ENCODE measurements around the gene RNU6-1. TPM values are rescaled to one million over a fixed set of nuclear protein-coding genes. Genes with fewer than 3 reads are reported as not detected.

RNU6-1 gene
- total RNA-seq = not detected in 2 replicates

GRCh38 chr15:67839929-67840748 lies at the start of gene RNU6-1:
RNU6-1 (minus strand) TSS chr15:67840045.

DNA sequence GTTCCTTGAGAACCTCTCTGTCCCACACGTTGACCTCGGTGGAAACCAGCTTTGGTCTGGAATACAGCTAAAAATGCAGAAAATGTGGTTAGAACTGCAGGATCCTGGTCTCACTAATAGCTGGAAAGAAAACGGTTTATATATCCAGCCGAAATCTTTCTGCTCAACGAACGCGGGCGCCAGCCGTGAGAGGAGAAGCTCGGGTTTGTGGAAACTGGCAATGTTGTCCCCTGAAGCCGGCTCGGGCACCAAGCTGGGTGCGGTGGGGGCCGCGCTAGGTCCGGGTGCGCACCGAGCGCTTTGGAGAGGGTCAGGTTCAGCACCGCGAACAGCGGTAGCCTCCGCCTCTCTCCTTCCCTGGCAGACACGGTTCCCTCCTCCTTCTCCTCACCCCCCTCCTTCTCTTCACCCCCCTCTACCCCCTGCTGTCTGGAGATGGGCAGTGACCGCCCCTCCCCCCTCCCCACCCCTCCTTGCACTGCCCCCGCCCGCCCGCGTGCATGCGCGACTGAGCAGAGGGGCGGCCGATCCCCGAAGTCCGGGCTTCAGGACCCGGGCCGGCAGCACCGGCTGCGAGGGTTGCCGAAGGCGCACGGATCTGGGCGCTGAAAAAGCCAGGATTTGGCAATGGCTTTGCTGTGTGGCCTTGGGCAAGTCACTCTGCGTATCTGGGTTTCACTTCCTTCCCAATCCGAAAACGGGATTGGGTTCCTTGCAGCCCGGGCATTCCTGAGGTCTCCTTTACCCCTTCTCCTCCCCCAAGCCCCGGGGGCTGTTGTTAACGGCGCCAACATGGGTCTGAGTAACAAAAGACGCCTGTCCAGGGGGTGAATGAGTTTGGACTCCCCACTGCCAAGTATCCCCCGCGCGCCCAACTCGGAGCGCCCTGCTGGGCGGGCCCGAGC lies 14.6 kb downstream of the RNU6-1 start, which contains the start of gene SKOR1:
Gene SKOR1, plus strand, starts transcription at position 534 of the 905 bp plus-strand sequence. Its CDS starts 94 bp downstream, at position 628.

Other genes starting within 250 kb of the RNU6-1 start
- 0.09 and 0.11 TPM in 2 replicates for gene SKOR1, start 14.5 kb downstream of the RNU6-1 start, total RNA-seq
- gene PIAS1, start 214.3 kb upstream of the RNU6-1 start, total RNA-seq = 11.7 and 13.1 TPM in 2 replicates